ENCODE results near the gene IRF2BP1.
"Not testable (repeated sequence)": the region's sequence is repeated elsewhere in the genome, so short reads cannot be mapped to it uniquely, and the experiment has no call there.

The IRF2BP1 gene

DNA sequence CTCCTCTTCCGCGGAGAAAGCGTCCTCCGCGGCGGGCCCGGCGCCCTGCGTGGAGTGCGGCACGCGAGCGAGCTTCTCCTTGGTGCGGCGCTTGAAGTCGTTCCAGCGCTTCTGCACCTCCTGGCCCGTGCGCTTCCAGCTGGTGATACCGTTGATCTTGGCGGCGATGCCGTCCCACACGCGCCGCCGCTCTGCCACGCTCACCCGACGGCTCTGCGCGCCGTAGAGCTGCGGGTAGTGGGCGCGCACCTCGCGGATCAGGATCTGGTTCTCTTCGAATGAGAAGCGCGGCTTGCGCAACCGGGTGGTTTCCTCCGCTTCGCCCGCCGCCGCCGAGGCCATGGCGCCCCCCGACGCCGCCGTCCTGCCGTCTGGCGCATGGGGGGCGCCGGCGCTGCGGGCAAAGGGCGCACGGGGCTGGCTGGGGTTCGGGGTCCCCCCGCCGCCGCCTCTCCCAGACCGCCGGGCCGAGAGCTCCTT, 15.5 kb upstream of the IRF2BP1 start:
- peaks cover 10% of the 10 kb centered on the region for H3K4me1 Mint-ChIP-seq
- H3K9me3 Mint-ChIP-seq: no peaks in the 10 kb centered on the region
- no peak for TF ChIP-seq CTCF (IDR thresholded peaks at IDR 0.05)
- peak; percentile 59 for DNase-seq
- H3K27me3 Mint-ChIP-seq (ENCODE audit: low read depth, poor library complexity): peaks cover 40% of the 10 kb centered on the region
- H3K4me3 Mint-ChIP-seq: peak overlapping the region; percentile 62
- no peak overlapping the region for H3K27ac Mint-ChIP-seq
- H3K36me3 Mint-ChIP-seq (ENCODE audit: low read depth): peaks cover 26% of the 10 kb centered on the region

- TF ChIP-seq CTCF (IDR thresholded peaks at IDR 0.05): no peak
- DNase-seq: no peak
- peak overlapping the region; percentile 57 for H3K4me3 Mint-ChIP-seq
- no peak overlapping the region for H3K27ac Mint-ChIP-seq
- peaks cover 38% of the 10 kb centered on the region for H3K27me3 Mint-ChIP-seq (ENCODE audit: low read depth, poor library complexity)
- H3K4me1 Mint-ChIP-seq: peaks cover 10% of the 10 kb centered on the region
- H3K36me3 Mint-ChIP-seq (ENCODE audit: low read depth): peaks cover 26% of the 10 kb centered on the region
- H3K9me3 Mint-ChIP-seq: no peaks in the 10 kb centered on the region
These were observed 14.9 kb upstream of the IRF2BP1 start for GRCh38 chr19:45900738-45901431.

DNA sequence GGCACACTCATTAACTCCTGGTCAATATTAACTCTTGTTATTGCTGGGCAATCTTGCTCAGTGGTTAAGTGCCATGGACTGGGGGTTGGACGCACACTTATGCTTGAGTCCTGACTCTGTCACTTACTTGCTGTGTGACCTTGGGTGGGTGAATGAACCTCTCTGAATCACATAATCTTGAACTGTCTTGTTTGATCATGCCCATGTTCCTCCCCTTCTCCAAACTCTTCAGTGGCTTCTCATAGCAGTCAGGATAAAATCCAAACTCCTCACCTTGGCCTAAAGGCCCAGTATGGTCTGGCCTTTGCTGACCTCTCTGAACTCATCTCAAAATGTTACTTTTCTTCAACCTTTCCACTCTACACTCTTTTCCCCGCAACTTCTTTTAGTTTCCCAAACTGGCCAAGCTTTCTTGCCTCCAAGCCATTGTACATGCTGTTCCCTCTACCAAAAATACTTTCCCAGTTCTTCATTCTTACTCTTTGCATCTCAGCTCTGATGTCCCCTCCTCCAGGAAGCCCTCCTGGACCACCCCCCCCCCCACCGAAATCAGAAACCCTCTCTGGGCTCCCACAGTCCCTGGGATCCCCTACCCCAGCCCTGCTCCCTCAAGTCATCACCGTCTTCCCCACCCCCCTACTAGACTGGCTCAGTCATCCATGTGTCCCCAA, 14.1 kb upstream of the IRF2BP1 start:
- Mint-ChIP-seq H3K36me3 (ENCODE audit: low read depth) (peaks cover 33% of the 10 kb centered on the region), H3K4me1 (peaks cover 10% of the 10 kb centered on the region), H3K9me3 (no peaks in the 10 kb centered on the region), H3K4me3 (peak overlapping the region; percentile 26), H3K27me3 (ENCODE audit: low read depth, poor library complexity) (peaks cover 34% of the 10 kb centered on the region), H3K27ac (no peak overlapping the region)
- DNase-seq: no peak
- TF ChIP-seq CTCF (IDR thresholded peaks at IDR 0.05): no peak

- DNase-seq: no peak
- Mint-ChIP-seq H3K4me1 (peaks cover 10% of the 10 kb centered on the region), H3K36me3 (ENCODE audit: low read depth) (peaks cover 36% of the 10 kb centered on the region), H3K27ac (no peak overlapping the region), H3K9me3 (no peaks in the 10 kb centered on the region), H3K4me3 (no peak overlapping the region), H3K27me3 (ENCODE audit: low read depth, poor library complexity) (peaks cover 34% of the 10 kb centered on the region)
- TF ChIP-seq CTCF (IDR thresholded peaks at IDR 0.05): no peak
These were observed 13.3 kb upstream of the IRF2BP1 start for GRCh38 chr19:45899253-45899652.

GRCh38 chr19:45897261-45897812, 11.4 kb upstream of the IRF2BP1 start:
- H3K36me3 Mint-ChIP-seq (ENCODE audit: low read depth): peaks cover 36% of the 10 kb centered on the region
- H3K9me3 Mint-ChIP-seq: no peaks in the 10 kb centered on the region
- DNase-seq: no peak
- no peak overlapping the region for H3K27ac Mint-ChIP-seq
- TF ChIP-seq CTCF (IDR thresholded peaks at IDR 0.05): no peak
- H3K4me1 Mint-ChIP-seq: peaks cover 10% of the 10 kb centered on the region
- H3K27me3 Mint-ChIP-seq (ENCODE audit: low read depth, poor library complexity): peaks cover 33% of the 10 kb centered on the region
- no peak overlapping the region for H3K4me3 Mint-ChIP-seq

GRCh38 chr19:45895983-45896599, 10.2 kb upstream of the IRF2BP1 start:
- Mint-ChIP-seq H3K36me3 (ENCODE audit: low read depth) (peaks cover 36% of the 10 kb centered on the region), H3K27me3 (ENCODE audit: low read depth, poor library complexity) (peaks cover 20% of the 10 kb centered on the region)
- DNase-seq, H3K9me3 Mint-ChIP-seq, H3K27ac Mint-ChIP-seq, H3K4me1 Mint-ChIP-seq, H3K4me3 Mint-ChIP-seq: not testable (repeated sequence)

All from nephron progenitor cell (in vitro differentiated cells).